ENCODE data around the gene ACOX1. TPM values are rescaled to one million over a fixed set of nuclear protein-coding genes. Genes with fewer than 3 reads are reported as not detected.

ACOX1 gene
- total and polyA plus RNA-seq, 2 of the 13 experiments (the other 11 are each of a cell fraction or from before 2014, with no cell fraction given) = 86.4 to 120 TPM

DNA sequence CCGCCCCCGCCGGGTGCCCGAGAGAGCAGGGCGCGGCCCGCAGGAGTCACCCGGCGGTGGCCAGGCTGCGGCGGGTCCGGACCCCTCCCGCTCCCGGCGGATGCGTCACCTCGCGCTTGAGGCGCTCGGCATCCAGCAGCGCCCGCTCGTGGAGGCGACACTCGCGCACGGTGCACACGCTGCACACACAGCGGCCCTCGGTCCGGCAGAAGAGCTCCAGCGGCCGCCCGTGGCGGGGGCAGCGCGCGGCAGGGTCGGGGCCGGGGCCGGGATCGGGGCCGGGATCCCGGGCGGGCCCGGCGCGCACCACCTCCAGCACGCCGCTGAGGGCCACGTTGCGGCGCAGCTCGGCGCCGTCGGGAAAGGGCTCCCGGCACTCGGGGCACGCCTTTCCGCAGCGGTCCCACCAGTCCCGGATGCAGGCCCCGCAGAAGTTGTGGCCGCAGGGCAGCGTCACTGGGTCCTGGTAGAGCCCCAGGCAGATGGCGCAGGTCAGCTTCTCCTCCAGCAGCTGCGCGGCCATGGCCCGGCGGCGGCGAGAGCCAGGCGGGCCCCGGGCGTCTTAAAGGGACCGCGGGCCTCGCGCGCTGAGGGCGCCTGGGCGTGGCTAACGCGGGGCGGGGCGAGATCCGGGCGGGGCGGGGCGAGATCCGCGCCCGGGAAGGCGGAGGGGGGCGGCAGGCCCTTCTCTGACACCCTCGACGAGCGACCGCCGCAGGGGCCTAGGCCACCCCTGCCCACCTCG, 82.4 kb downstream of the ACOX1 start, which contains the start of gene TRIM65 (continued):
- peak; percentile 89 for TF ChIP-seq IRF9 (CRISPR knock-in tag; IDR thresholded peaks at IDR 0.05; ENCODE audit: borderline replicate concordance)
- no peak for TF ChIP-seq NR2F2 (IDR thresholded peaks at IDR 0.05; ENCODE audit: borderline replicate concordance, low read depth)
- TF ChIP-seq RXRA (CRISPR knock-in tag; IDR thresholded peaks at IDR 0.05) = no peak; the same call in 1 of the 2 replicates
- TF ChIP-seq ZNF414 (CRISPR knock-in tag; IDR thresholded peaks at IDR 0.05) = no peak
- TF ChIP-seq CENPX (CRISPR knock-in tag; IDR thresholded peaks at IDR 0.05) = no peak
- peak; percentile 90 for TF ChIP-seq ZNF329 (CRISPR knock-in tag; IDR thresholded peaks at IDR 0.05; ENCODE audit: low read depth)
- no peak for TF ChIP-seq CC2D1A (CRISPR knock-in tag; IDR thresholded peaks at IDR 0.05)
- TF ChIP-seq, protein P1, sequence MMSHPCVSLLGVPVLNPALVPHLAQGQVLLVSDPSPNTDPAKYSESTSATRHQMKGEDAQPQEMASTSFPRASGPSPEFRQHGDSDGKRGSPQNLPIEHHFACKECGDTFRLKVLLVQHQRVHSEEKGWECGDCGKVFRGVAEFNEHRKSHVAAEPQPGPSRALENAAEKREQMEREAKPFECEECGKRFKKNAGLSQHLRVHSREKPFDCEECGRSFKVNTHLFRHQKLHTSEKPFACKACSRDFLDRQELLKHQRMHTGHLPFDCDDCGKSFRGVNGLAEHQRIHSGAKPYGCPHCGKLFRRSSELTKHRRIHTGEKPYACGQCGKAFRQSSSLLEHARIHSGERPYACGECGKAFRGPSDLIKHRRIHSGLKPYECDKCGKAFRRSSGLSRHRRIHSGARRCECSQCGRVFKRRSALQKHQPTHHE (CRISPR knock-in tag; IDR thresholded peaks at IDR 0.05; ENCODE audit: borderline replicate concordance) = no peak
- TF ChIP-seq ZNF337 (CRISPR knock-in tag; IDR thresholded peaks at IDR 0.05; ENCODE audit: borderline replicate concordance, low read depth) = no peak; the same call in 1 of the 2 replicates
- peak; percentile 30; the same call in 1 of the 2 replicates for TF ChIP-seq E2F5 (CRISPR knock-in tag; conservative IDR thresholded peaks at IDR 0.05)
- peak; percentile 70; the same call in 1 of the 2 replicates for TF ChIP-seq POGK (CRISPR knock-in tag; conservative IDR thresholded peaks at IDR 0.05)
- TF ChIP-seq ARID3A (IDR thresholded peaks at IDR 0.05; ENCODE audit: low read depth, low read length) = no peak
- TF ChIP-seq HMGXB4 (CRISPR knock-in tag; IDR thresholded peaks at IDR 0.05; ENCODE audit: borderline replicate concordance in 1 of 2, low read depth in 1 of 2) = peak; percentile 90 to 92
- TF ChIP-seq JARID2 (CRISPR knock-in tag; IDR thresholded peaks at IDR 0.05; ENCODE audit: insufficient replicate concordance) = no peak
- no peak for TF ChIP-seq ZMYM3 (CRISPR knock-in tag; IDR thresholded peaks at IDR 0.05)
- TF ChIP-seq TOPORS (CRISPR knock-in tag; IDR thresholded peaks at IDR 0.05) = peak; percentile 91
